Gastroesophageal sphincter (tissue), 4 donors: ENCODE results near the gene GRK5. TPM values are rescaled to one million over a fixed set of nuclear protein-coding genes. Genes with fewer than 3 reads are reported as not detected.

Source experiments
- ATAC-seq: fragments of 150-250 bp; one replicate; pipeline ENCODE4 v1.9.1; 2016; ENCODE audit warnings: mild to moderate bottlenecking, moderate library complexity
- H3K27ac ChIP-seq, 4 donors: fragments of 200-600 bp; sonication (generic) in 3 of 4; 1 replicate in 3 of 4; 2 replicates in 1 of 4; pipeline ENCODE4 v1.5.1; 2016 to 2019
- H3K27me3 ChIP-seq: fragments of 200-600 bp; sonication (generic); one replicate; pipeline ENCODE4 v1.5.1; 2019
- H3K36me3 ChIP-seq, 2 donors: fragments of 200-600 bp; sonication (generic); one replicate each; pipeline ENCODE4 v1.5.1; 2019; ENCODE audit warnings: control low read depth in 1 of 2
- H3K4me1 ChIP-seq, 3 donors: fragments of 200-600 bp; sonication (generic); 1 replicate in 2 of 3; 2 replicates in 1 of 3; pipeline ENCODE4 v1.5.1; 2016 to 2019; ENCODE audit warnings: control low read depth in 2 of 3
- H3K4me3 ChIP-seq, 2 donors: fragments of 200-600 bp; sonication (generic); one replicate each; pipeline ENCODE4 v1.5.1; 2019; ENCODE audit warnings: mild to moderate bottlenecking in 1 of 2, moderate library complexity in 1 of 2
- H3K9me3 ChIP-seq, 3 donors: fragments of 200-600 bp; sonication (generic); one replicate each; pipeline ENCODE4 v1.5.1; 2017 to 2019; ENCODE audit warnings: control low read depth in 2 of 3
- CTCF ChIP-seq, 4 experiments: fragments of 200-600 bp in 2 of 4; fragments of 450-650 bp in 2 of 4; sonication (generic) in 1 of 4; IDR thresholded peaks; one replicate each; pipeline ENCODE4 v1.5.1; 2017 to 2019; ENCODE audit warnings: antibody characterized with exemption in 4 of 4, mild to moderate bottlenecking in 2 of 4, moderate library complexity in 2 of 4
- EP300 ChIP-seq: sonication (generic); formaldehyde crosslinking; IDR thresholded peaks from one replicate; pipeline ENCODE4 v1.6.1; 2017; ENCODE audit warnings: antibody characterized with exemption, mild to moderate bottlenecking
- POLR2A ChIP-seq, 2 donors: fragments of 450-650 bp; IDR thresholded peaks; one replicate each; pipeline ENCODE4 v1.6.1; 2017; ENCODE audit warnings: antibody characterized with exemption in 2 of 2, mild to moderate bottlenecking in 2 of 2, moderate library complexity in 1 of 2
- POLR2AphosphoS5 ChIP-seq: sonication (generic); formaldehyde crosslinking; IDR thresholded peaks from one replicate; pipeline ENCODE4 v1.6.1; 2017; ENCODE audit warnings: antibody characterized with exemption
- WGBS, 2 donors: methylation state at CpG; one replicate each; pipeline ENCODE4 v1.1.5; 2018; ENCODE audit warnings: low coverage in 1 of 2; 5-methylcytosine and 5-hydroxymethylcytosine counted together
- total RNA-seq, 4 donors: library from RNA; depleted of rRNA; stranded (reverse); fragments of >200 nt; gene quantifications; one replicate each; pipeline ENCODE4 v1.1.0, GENCODE V29; 2016

The GRK5 gene
- total RNA-seq, 4 donors from 2014 or later: 28.8 to 71.6 (median 47.7) TPM

GRCh38 chr10:119206603-119207365, 587 bp upstream of the GRK5 start:
- peak; percentile 72 for ATAC-seq
- WGBS, 2 donors: 0% methylated on average over 6 of the region's 97 CpGs; no CpG with 5 or more reads in 1 of the 2 donors

GRCh38 chr10:119207713-119208552, 562 bp downstream of the GRK5 start:
- 0% methylated on average over 4 to 10 of the region's 62 CpGs for WGBS, 2 donors
- ATAC-seq: peak; percentile 5
- H3K4me3 ChIP-seq: peak overlapping the region; percentile 55 to 80
- no peaks in the 10 kb centered on the region for H3K9me3 ChIP-seq
- no peaks in the 10 kb centered on the region for H3K36me3 ChIP-seq
- H3K27ac ChIP-seq: peak overlapping the region; percentile 45 to 100 (median 98)
- peaks cover 14 to 60% (median 28%) of the 10 kb centered on the region in 3 donors for H3K4me1 ChIP-seq
- TF ChIP-seq EP300: no peak
- no peak for TF ChIP-seq CTCF (IDR thresholded peaks at IDR 0.05)
- no peak for TF ChIP-seq POLR2AphosphoS5
- no peak for TF ChIP-seq POLR2A (IDR thresholded peaks at IDR 0.05)
- H3K27me3 ChIP-seq: no peaks in the 10 kb centered on the region

More at GRCh38 chr10:119206603-119207365, 587 bp upstream of the GRK5 start:
- peak overlapping the region; percentile 83 to 100 (median 98) for H3K27ac ChIP-seq
- no peaks in the 10 kb centered on the region for H3K27me3 ChIP-seq
- peaks cover 5 to 48% (median 18%) of the 10 kb centered on the region in 3 donors for H3K4me1 ChIP-seq
- H3K4me3 ChIP-seq: peak overlapping the region; percentile 55 to 80
- H3K36me3 ChIP-seq: no peaks in the 10 kb centered on the region
- TF ChIP-seq CTCF (IDR thresholded peaks at IDR 0.05) (peak; percentile 55 to 95 (median 92)), POLR2A (IDR thresholded peaks at IDR 0.05) (no peak)
- no peaks in the 10 kb centered on the region for H3K9me3 ChIP-seq

GRCh38 chr10:119208553-119208940, 1.2 kb downstream of the GRK5 start:
- Histone ChIP-seq H3K27me3 (no peaks in the 10 kb centered on the region), H3K4me1 (peaks cover 15 to 66% (median 29%) of the 10 kb centered on the region in 3 donors), H3K9me3 (no peaks in the 10 kb centered on the region), H3K36me3 (no peaks in the 10 kb centered on the region), H3K4me3 (peak overlapping the region; percentile 55 to 80), H3K27ac (peak overlapping the region; percentile 45 to 100 (median 98))
- WGBS, 2 donors: 2 to 4% methylated on average over 3 of the region's 3 CpGs
- TF ChIP-seq EP300 (no peak), CTCF (IDR thresholded peaks at IDR 0.05) (no peak), POLR2A (IDR thresholded peaks at IDR 0.05) (no peak), POLR2AphosphoS5 (no peak)
- ATAC-seq: no peak

- 7 to 8% methylated on average over 10 to 14 of the region's 15 CpGs for WGBS, 2 donors
- no peak for TF ChIP-seq EP300
- peak; percentile 82 to 90 (median 84) for TF ChIP-seq CTCF (IDR thresholded peaks at IDR 0.05)
- TF ChIP-seq POLR2AphosphoS5: peak; percentile 26
- TF ChIP-seq POLR2A (IDR thresholded peaks at IDR 0.05): no peak
- Histone ChIP-seq H3K4me1 (peaks cover 15 to 72% (median 29%) of the 10 kb centered on the region in 3 donors), H3K27ac (peak overlapping the region; percentile 45 to 100 (median 98)), H3K9me3 (no peaks in the 10 kb centered on the region), H3K4me3 (peak overlapping the region; percentile 55 to 80), H3K36me3 (no peaks in the 10 kb centered on the region), H3K27me3 (no peaks in the 10 kb centered on the region)
- ATAC-seq: no peak
These were observed 1.8 kb downstream of the GRK5 start for GRCh38 chr10:119209035-119209735.
